ENCODE results near the gene EDARADD.
A peak's percentile ranks its signal among the peaks of the same experiment; 100 is the strongest.

EDARADD gene

GRCh38 chr1:236520445-236521005 lies 126.4 kb downstream of the EDARADD start:
- no peak for DNase-seq

- no peak for DNase-seq
Measured at GRCh38 chr1:236522937-236523703, 129.0 kb downstream of the EDARADD start.

- peak; percentile 90 for DNase-seq
Measured at GRCh38 chr1:236523704-236524141, 129.6 kb downstream of the EDARADD start, which contains the start of gene LGALS8. LGALS8 (plus strand) TSS chr1:236523982; CDS start chr1:236526071, 2,089 bp downstream.

GRCh38 chr1:236524142-236524894 lies 130.2 kb downstream of the EDARADD start:
- peak; percentile 64 for DNase-seq

GRCh38 chr1:236524895-236525184 lies 130.8 kb downstream of the EDARADD start:
- no peak for DNase-seq

- no peak for DNase-seq
Measured at GRCh38 chr1:236526079-236526478, 132.0 kb downstream of the EDARADD start.

- no peak for DNase-seq
Measured at GRCh38 chr1:236530286-236530685, 136.2 kb downstream of the EDARADD start.

- DNase-seq: no peak
Measured at GRCh38 chr1:236530959-236531358, 136.9 kb downstream of the EDARADD start.

GRCh38 chr1:236532850-236533249 lies 138.8 kb downstream of the EDARADD start:
- DNase-seq: no peak

GRCh38 chr1:236534151-236534651 lies 140.1 kb downstream of the EDARADD start:
- peak; percentile 51 for DNase-seq
